HEK293T (cell line): ENCODE measurements around the gene ACOT7.
"Not testable (repeated sequence)": the region's sequence is repeated elsewhere in the genome, so short reads cannot be mapped to it uniquely, and the experiment has no call there.

Experiments used
- CTCF ChIA-PET: fragments of 350-600 bp; formaldehyde crosslinking; extraction: SDS; loops from one replicate; lab custom pipeline; 2021; ENCODE audit warnings: antibody characterized with exemption, inconsistent platforms; lab: Yijun Ruan, JAX
- POLR2A ChIA-PET: fragments of 350-600 bp; formaldehyde crosslinking; extraction: SDS; loops from one replicate; lab custom pipeline; 2020; ENCODE audit warnings: antibody characterized with exemption, inconsistent platforms; lab: Yijun Ruan, JAX
- DNase-seq: peaks from one replicate; pipeline ENCODE4 v3.0.0; 2012; ENCODE audit warnings: mixed read lengths; ENCODE audit errors: extremely low spot score
- ARNT ChIP-seq: fragments of 450-650 bp; IDR thresholded peaks from 2 replicates; pipeline ENCODE4 v1.6.1; 2017; ENCODE audit warnings: mild to moderate bottlenecking
- BHLHE40 ChIP-seq: fragments of 450-650 bp; IDR thresholded peaks from 2 replicates; pipeline ENCODE4 v1.6.1; 2016; ENCODE audit warnings: mild to moderate bottlenecking, moderate library complexity, borderline replicate concordance
- CTBP1 ChIP-seq: fragments of 450-650 bp; IDR thresholded peaks from 2 replicates; pipeline ENCODE4 v1.6.1; 2016; ENCODE audit warnings: borderline replicate concordance
- ELF4 ChIP-seq: fragments of 450-650 bp; IDR thresholded peaks from 2 replicates; pipeline ENCODE4 v1.6.1; 2017; ENCODE audit warnings: antibody characterized with exemption
- FOXA1 ChIP-seq: fragments of 450-650 bp; IDR thresholded peaks from 2 replicates; pipeline ENCODE4 v1.6.1; 2016; ENCODE audit warnings: mild to moderate bottlenecking
- FOXK2 ChIP-seq: fragments of 450-650 bp; IDR thresholded peaks from 2 replicates; pipeline ENCODE4 v1.6.1; 2016; ENCODE audit warnings: mild to moderate bottlenecking
- FOXM1 ChIP-seq: fragments of 450-650 bp; IDR thresholded peaks from 2 replicates; pipeline ENCODE4 v1.6.1; 2017; ENCODE audit warnings: mild to moderate bottlenecking, borderline replicate concordance
- HDGF ChIP-seq: fragments of 450-650 bp; IDR thresholded peaks from 2 replicates; pipeline ENCODE4 v1.6.1; 2017; ENCODE audit warnings: antibody characterized with exemption, borderline replicate concordance
- L3MBTL2 ChIP-seq: fragments of 450-650 bp; conservative IDR thresholded peaks from 2 replicates; pipeline ENCODE4 v1.6.1; 2016; ENCODE audit warnings: mild to moderate bottlenecking
- LEF1 ChIP-seq: fragments of 450-650 bp; IDR thresholded peaks from 2 replicates; pipeline ENCODE4 v1.6.1; 2017; ENCODE audit warnings: mild to moderate bottlenecking, borderline replicate concordance
- NFRKB ChIP-seq: fragments of 450-650 bp; IDR thresholded peaks from 2 replicates; pipeline ENCODE4 v1.6.1; 2016; ENCODE audit warnings: mild to moderate bottlenecking, moderate library complexity
- PKNOX1 ChIP-seq: fragments of 450-650 bp; IDR thresholded peaks from 2 replicates; pipeline ENCODE4 v1.6.1; 2016
- SP1 ChIP-seq: fragments of 450-650 bp; IDR thresholded peaks from 2 replicates; pipeline ENCODE4 v1.6.1; 2017
- SUZ12 ChIP-seq: fragments of 450-650 bp; IDR thresholded peaks from 2 replicates; pipeline ENCODE4 v1.6.1; 2016; ENCODE audit warnings: mild to moderate bottlenecking
- TARDBP ChIP-seq: fragments of 450-650 bp; IDR thresholded peaks from 2 replicates; pipeline ENCODE4 v1.6.1; 2016
- ZNF384 ChIP-seq: fragments of 450-650 bp; IDR thresholded peaks from 2 replicates; pipeline ENCODE4 v1.6.1; 2016

ACOT7 gene

DNA sequence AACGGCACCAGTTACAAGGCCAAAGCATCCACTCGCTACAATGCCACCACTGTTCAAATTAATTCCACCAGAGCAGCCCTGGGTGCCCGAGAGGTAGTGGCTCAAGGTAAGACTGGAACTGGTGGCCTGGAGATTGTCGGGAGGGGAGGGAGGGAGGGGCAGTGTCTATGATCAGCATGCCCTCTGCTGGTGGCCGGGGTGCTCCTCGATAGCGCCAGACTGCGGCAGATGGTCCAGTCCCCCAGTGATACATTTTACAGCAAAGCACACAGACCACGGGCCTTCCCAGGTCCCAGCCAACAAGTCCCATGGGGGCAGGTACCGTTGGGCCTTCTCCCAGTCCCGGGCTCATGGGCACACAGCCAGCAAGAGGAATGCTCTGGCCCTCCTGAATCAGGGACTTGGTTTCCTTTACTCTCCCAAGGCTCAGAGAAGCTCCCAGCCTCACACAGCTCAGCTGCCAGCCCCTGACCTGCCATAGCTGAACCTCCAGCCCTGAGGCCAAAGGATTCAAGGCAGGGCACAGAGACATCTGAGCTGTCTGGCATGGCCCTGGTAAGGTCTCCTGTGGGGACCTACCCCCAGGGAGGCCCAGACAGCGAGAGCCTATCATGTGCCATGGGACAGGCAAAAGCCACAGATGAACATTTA is 15.3 kb downstream of the ACOT7 start:
- POLR2A ChIA-PET, result interaction anchor here (2.6 kb wide), 1 partner anchor 15 kb away, joined by 10 read pairs; the partner anchor contains the start of gene ACOT7
- no peak for TF ChIP-seq ELF4
- CTCF ChIA-PET, result interaction anchor here (1.2 to 1.5 kb wide), 2 partner anchors 14 to 20 kb away, joined by 3 to 5 read pairs; no protein-coding TSS in a partner anchor
- DNase-seq, result peak; percentile 65

DNA sequence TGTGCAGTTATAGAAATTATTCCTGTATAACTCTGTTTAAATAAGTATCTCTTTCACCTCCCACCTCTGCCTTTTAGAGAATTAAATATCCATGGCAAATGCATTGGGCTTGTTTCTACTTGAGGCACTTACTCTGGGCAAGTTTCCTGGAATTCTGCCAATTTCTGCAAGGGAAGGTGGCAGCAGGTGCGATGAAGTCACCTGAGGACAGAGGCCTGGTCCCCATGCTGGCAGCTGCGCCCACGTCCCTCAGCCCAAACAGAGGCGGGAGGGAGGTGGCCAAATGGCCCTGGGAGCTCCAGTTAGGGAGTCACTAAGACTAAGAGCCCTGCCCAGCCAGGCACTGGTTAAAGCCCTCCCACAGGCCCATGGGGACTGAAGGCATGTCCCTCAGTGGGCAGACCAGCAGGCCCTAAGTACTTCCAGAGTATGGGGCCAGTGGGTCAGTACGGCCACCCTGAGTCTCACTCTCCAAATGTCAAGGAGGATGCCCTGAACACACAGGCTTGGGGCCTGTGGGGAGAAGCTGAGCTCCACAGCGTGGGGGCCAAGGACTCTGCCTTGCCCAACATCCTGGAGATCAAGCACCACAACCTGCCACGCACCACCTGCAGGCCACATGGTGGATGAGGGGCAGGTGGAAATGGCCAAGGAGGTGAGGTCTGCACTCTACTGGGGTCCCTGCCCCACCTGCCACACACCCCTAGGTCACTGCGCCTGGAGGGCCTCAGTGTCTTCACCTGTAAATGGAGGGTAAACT is 19.4 kb downstream of the ACOT7 start:
- CTCF ChIA-PET, result interaction anchor here (0.6 kb wide), 1 partner anchor 38 kb away, joined by 3 read pairs; no protein-coding TSS in a partner anchor
- DNase-seq, result no peak
- TF ChIP-seq FOXM1, result no peak
- TF ChIP-seq ZNF384, result no peak
- no peak for TF ChIP-seq SUZ12
- TF ChIP-seq NFRKB, result no peak
- TF ChIP-seq CTBP1, result no peak
- POLR2A ChIA-PET, result no interaction called here

DNA sequence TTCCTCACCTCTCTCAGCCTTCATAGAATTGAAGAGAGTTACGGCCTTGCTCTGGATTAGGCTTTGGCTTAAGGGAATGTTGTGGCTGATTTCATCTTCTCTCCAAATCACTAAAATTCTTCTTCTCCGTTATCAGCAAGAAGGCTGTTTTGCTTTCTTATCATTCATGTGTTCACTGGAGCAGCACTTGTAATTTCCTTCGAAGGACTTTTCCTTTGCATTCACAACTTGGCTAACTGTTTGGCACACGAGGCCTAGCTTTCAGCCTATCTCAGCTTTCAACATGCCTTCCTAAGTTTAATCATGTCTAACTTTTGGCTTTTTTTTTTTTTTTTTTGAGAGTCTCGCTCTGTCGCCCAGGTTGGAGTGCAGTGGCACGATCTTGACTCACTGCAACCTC is 21.3 kb downstream of the ACOT7 start:
- POLR2A ChIA-PET, DNase-seq: not testable (repeated sequence)
- CTCF ChIA-PET, result interaction anchor here (1.4 kb wide), 1 partner anchor 23 kb away, joined by 3 read pairs; no protein-coding TSS in a partner anchor

DNA sequence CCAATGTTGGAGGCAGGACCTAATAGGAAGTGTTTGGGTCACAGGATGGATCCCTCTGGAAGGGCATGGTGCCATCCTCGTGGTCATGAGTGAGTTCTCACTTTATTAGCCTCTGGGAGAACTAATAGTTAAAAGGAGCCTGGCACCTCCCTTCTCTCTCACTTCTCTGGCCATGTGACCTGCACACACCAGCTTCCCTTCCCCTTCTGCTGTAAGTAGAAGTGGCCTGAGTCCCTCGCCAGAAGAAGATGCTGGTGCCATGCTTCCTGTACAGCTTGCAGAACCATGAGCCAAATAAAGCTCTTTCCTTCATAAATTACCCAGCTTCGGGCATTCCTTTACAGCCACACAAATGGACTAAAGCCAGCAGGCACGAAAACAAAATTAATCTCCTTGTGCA is 23.6 kb downstream of the ACOT7 start:
- no peak for DNase-seq
- TF ChIP-seq FOXA1 (no peak), L3MBTL2 (no peak), ZNF384 (no peak), ELF4 (no peak), LEF1 (no peak), CTBP1 (no peak)
- CTCF ChIA-PET, result no interaction called here
- POLR2A ChIA-PET, result no interaction called here

- TF ChIP-seq L3MBTL2 (no peak), CTBP1 (no peak), FOXK2 (no peak), SP1 (no peak), ELF4 (no peak), TARDBP (no peak), FOXM1 (no peak), BHLHE40 (no peak), SUZ12 (no peak), LEF1 (no peak), ZNF384 (no peak), HDGF (no peak), ARNT (no peak), PKNOX1 (no peak), FOXA1 (no peak), NFRKB (no peak)
- no peak for DNase-seq
- CTCF ChIA-PET, result interaction anchor here (1.2 to 1.9 kb wide), 3 partner anchors 12 to 56 kb away, joined by 3 to 8 read pairs (median 4); no protein-coding TSS in a partner anchor
- POLR2A ChIA-PET, result interaction anchor here (1.4 kb wide), 1 partner anchor 24 kb away, joined by 4 read pairs; no protein-coding TSS in a partner anchor
Measured at GRCh38 chr1:6367381-6368012, 26.1 kb downstream of the ACOT7 start.

- TF ChIP-seq HDGF, result no peak
- TF ChIP-seq FOXA1, result no peak
- TF ChIP-seq ARNT, result no peak
- TF ChIP-seq SP1, result no peak
- TF ChIP-seq TARDBP, result no peak
- no peak for TF ChIP-seq BHLHE40
- no peak for TF ChIP-seq LEF1
- TF ChIP-seq FOXM1, result no peak
- TF ChIP-seq CTBP1, result no peak
- TF ChIP-seq PKNOX1, result no peak
- TF ChIP-seq SUZ12, result no peak
- no peak for TF ChIP-seq FOXK2
- TF ChIP-seq NFRKB, result no peak
- TF ChIP-seq L3MBTL2, result no peak
- no peak for TF ChIP-seq ZNF384
- TF ChIP-seq ELF4, result no peak
- POLR2A ChIA-PET, result no interaction called here
- CTCF ChIA-PET, result no interaction called here
Measured at GRCh38 chr1:6365047-6365446, 28.5 kb downstream of the ACOT7 start.

GRCh38 chr1:6363085-6363884 is 30.3 kb downstream of the ACOT7 start:
- ChIA-PET CTCF (interaction anchor here (0.6 to 3.4 kb wide), 11 partner anchors 9 to 117 kb away, joined by 3 to 9 read pairs (median 4); no protein-coding TSS in a partner anchor), POLR2A (interaction anchor here (2.7 kb wide), 1 partner anchor 30 kb away, joined by 20 read pairs; the partner anchor contains the start of gene ACOT7)
- DNase-seq, result not testable (repeated sequence)

More at GRCh38 chr1:6365047-6365446, 28.5 kb downstream of the ACOT7 start:
- no peak for DNase-seq
